K562 (cell line): ENCODE measurements around the gene ZMIZ1. TPM values are rescaled to one million over a fixed set of nuclear protein-coding genes. Genes with fewer than 3 reads are reported as not detected.

Experiments used
- ATF3 ChIP-seq, 2 experiments: fragments of 450-650 bp in 1 of 2; sonication (generic) in 1 of 2; formaldehyde crosslinking in 1 of 2; IDR thresholded peaks in 1 of 2; conservative IDR thresholded peaks in 1 of 2; 2 replicates each; pipeline versions ENCODE4 v1.6.1 to v1.8.1; 2016 to 2023; ENCODE audit warnings: mild to moderate bottlenecking in 2 of 2, moderate library complexity in 2 of 2, inconsistent platforms in 1 of 2, missing genetic modification reagents in 1 of 2
- CTCF ChIP-seq, 3 experiments: IDR thresholded peaks in 2 of 3; conservative IDR thresholded peaks in 1 of 3; 2 replicates each; pipeline ENCODE4 v1.5.1; 2011 to 2012; ENCODE audit warnings: low read length in 3 of 3, mild to moderate bottlenecking in 3 of 3, control low read depth in 2 of 3, improper control_type of control experiment in 1 of 3, inconsistent platforms in 1 of 3, low read depth in 1 of 3, mixed read lengths in 1 of 3, moderate library complexity in 1 of 3; ENCODE audit not compliant: insufficient read depth in 2 of 3
- DMBX1 ChIP-seq: fragments of 250-450 bp; sonication (Bioruptor Pico); IDR thresholded peaks from 2 replicates; pipeline ENCODE4 v1.8.0; 2022; ENCODE audit warnings: inconsistent platforms, mild to moderate bottlenecking, moderate library complexity, borderline replicate concordance
- DNMT1 ChIP-seq: fragments of 450-650 bp; IDR thresholded peaks from 2 replicates; pipeline ENCODE4 v1.6.1; 2016; ENCODE audit warnings: antibody characterized with exemption, mild to moderate bottlenecking
- DPF2 ChIP-seq: fragments of 450-650 bp; IDR thresholded peaks from 2 replicates; pipeline ENCODE4 v1.6.1; 2016
- ETV1 ChIP-seq: fragments of 450-650 bp; conservative IDR thresholded peaks from 2 replicates; pipeline ENCODE4 v1.6.1; 2016; ENCODE audit warnings: missing genetic modification characterization, control low read depth, low read depth, missing compliant biosample characterization
- HMG20B ChIP-seq: fragments of 250-450 bp; sonication (Bioruptor Pico); IDR thresholded peaks from 2 replicates; pipeline ENCODE4 v1.5.0; 2021; ENCODE audit warnings: mild to moderate bottlenecking
- HNRNPL ChIP-seq: fragments of 200-400 bp; formaldehyde crosslinking; IDR thresholded peaks from 2 replicates; pipeline ENCODE4 v1.6.1; 2017; ENCODE audit warnings: low read depth, mild to moderate bottlenecking, low read length
- KDM1A ChIP-seq, 2 experiments: fragments of 450-650 bp; IDR thresholded peaks; 2 replicates each; pipeline ENCODE4 v1.6.1; 2016; ENCODE audit warnings: mild to moderate bottlenecking in 2 of 2
- NFE2 ChIP-seq: IDR thresholded peaks from 2 replicates; pipeline ENCODE4 v1.6.1; 2014; ENCODE audit warnings: antibody characterized with exemption, low read depth
- NFIX ChIP-seq: fragments of 250-450 bp; sonication (Bioruptor Pico); IDR thresholded peaks from 2 replicates; pipeline ENCODE4 v1.4.0; 2020; ENCODE audit warnings: low read depth, mild to moderate bottlenecking, moderate library complexity
- NR2C1 ChIP-seq, 2 experiments: fragments of 450-650 bp; IDR thresholded peaks; 2 replicates each; pipeline ENCODE4 v1.6.1; 2017; ENCODE audit warnings: mild to moderate bottlenecking in 2 of 2, antibody characterized with exemption in 1 of 2, inconsistent platforms in 1 of 2, missing compliant biosample characterization in 1 of 2, missing genetic modification characterization in 1 of 2
- NR3C1 ChIP-seq: sonication (generic); formaldehyde crosslinking; IDR thresholded peaks from 2 replicates; pipeline ENCODE4 v1.8.1; 2022; ENCODE audit warnings: missing genetic modification reagents
- PBX2 ChIP-seq, 2 experiments: IDR thresholded peaks in 1 of 2; conservative IDR thresholded peaks in 1 of 2; 2 replicates each; pipeline ENCODE4 v1.6.1; 2016; ENCODE audit warnings: low read depth in 2 of 2, mild to moderate bottlenecking in 1 of 2, missing compliant biosample characterization in 1 of 2, missing genetic modification characterization in 1 of 2, moderate library complexity in 1 of 2
- SMARCE1 ChIP-seq: fragments of 450-650 bp; IDR thresholded peaks from 2 replicates; pipeline ENCODE4 v1.7.1; 2016; ENCODE audit warnings: mild to moderate bottlenecking
- SRF ChIP-seq, 2 experiments: fragments of 250-450, 450-650 bp in 1 of 2; sonication (Bioruptor Pico) in 1 of 2; sonication (generic) in 1 of 2; formaldehyde crosslinking; IDR thresholded peaks; 2 replicates each; pipeline versions ENCODE4 v1.5.0 to v1.5.1; 2020 to 2022; ENCODE audit warnings: mild to moderate bottlenecking in 1 of 2, missing genetic modification reagents in 1 of 2
- TCF3 ChIP-seq: sonication (generic); formaldehyde crosslinking; IDR thresholded peaks from 2 replicates; pipeline ENCODE4 v1.4.0; 2020; ENCODE audit warnings: mild to moderate bottlenecking, missing genetic modification reagents
- ZKSCAN8 ChIP-seq: fragments of 200-800 bp; sonication (Bioruptor generic); IDR thresholded peaks from 2 replicates; pipeline ENCODE4 v1.6.1; 2016; ENCODE audit warnings: missing genetic modification characterization, missing compliant biosample characterization
- ZNF507 ChIP-seq: conservative IDR thresholded peaks from 2 replicates; pipeline ENCODE4 v1.6.1; 2017; ENCODE audit warnings: missing genetic modification characterization, missing compliant biosample characterization
- polyA plus RNA-seq, 8 experiments: library from polyadenylated mRNA; depleted of rRNA in 4 of 8; stranded (reverse) in 5 of 8; unstranded in 3 of 8; fragments of >200 nt; fragmentation: Nextera tagmentation in 2 of 8; fragmentation: Illumina TruSeq in 1 of 8; extraction: Ambion mirVana in 2 of 8; extraction: Trizol in 1 of 8; gene quantifications; 2 replicates each; pipeline versions ENCODE4 v1.2.1 to v1.2.3, GENCODE V29; 2011 to 2014; ENCODE audit warnings: inconsistent platforms in 1 of 8, missing spikeins in 1 of 8
- total RNA-seq, 7 experiments: library from RNA; depleted of rRNA in 6 of 7; stranded (reverse); fragments of >200 nt in 6 of 7; fragmentation: Illumina TruSeq in 2 of 7; extraction: Trizol in 2 of 7; gene quantifications; 2 replicates each; pipeline versions ENCODE4 v1.2.1 to v1.2.3, GENCODE V29; 2011 to 2021; ENCODE audit warnings: low replicate concordance in 1 of 7

The ZMIZ1 gene
- total and polyA plus RNA-seq, 9 of the 15 experiments (the other 6 are each of a cell fraction or from before 2014, with no cell fraction given): 1.0 to 37.3 (median 4.3) TPM

- no peak for TF ChIP-seq PBX2 (CRISPR knock-in tag; IDR thresholded peaks at IDR 0.05; ENCODE audit: low read depth)
- peak; percentile 64 for TF ChIP-seq PBX2 (tag; conservative IDR thresholded peaks at IDR 0.05; ENCODE audit: low read depth)
- no peak for TF ChIP-seq HNRNPL
- TF ChIP-seq NR2C1 (IDR thresholded peaks at IDR 0.05): peak; percentile 18; the same call in 1 of the 2 replicates
- TF ChIP-seq NR2C1 (tag; IDR thresholded peaks at IDR 0.05): peak; percentile 48
- peak; percentile 79 for TF ChIP-seq DPF2
- peak; percentile 75; the same call in 1 of the 2 replicates for TF ChIP-seq SMARCE1
- 0 out of 6 replicates have a peak, but pooled peaks of 1 of the 3 experiments have one; percentile 5 for TF ChIP-seq CTCF (IDR thresholded peaks at IDR 0.05 in 2 of 3, conservative IDR thresholded peaks at IDR 0.05 in 1 of 3; ENCODE audit: insufficient read depth in 2 of 3, low read depth in 1 of 3, low read length in 3 of 3)
- TF ChIP-seq ZKSCAN8 (CRISPR knock-in tag): no peak
- TF ChIP-seq ATF3 (IDR thresholded peaks at IDR 0.05): peak; percentile 82
- TF ChIP-seq ATF3 (CRISPR knock-in tag; conservative IDR thresholded peaks at IDR 0.05): no peak
- TF ChIP-seq ETV1: peak; percentile 81
- TF ChIP-seq NR3C1 (CRISPR knock-in tag): no peak
- TF ChIP-seq ZNF507 (tag): no peak
- no peak for TF ChIP-seq HMG20B (CRISPR knock-in tag)
- no peak for TF ChIP-seq TCF3 (CRISPR knock-in tag)
- peak; percentile 74 to 76; a peak in 2 of 4 replicates for TF ChIP-seq KDM1A (IDR thresholded peaks at IDR 0.05)
- 0 out of 2 replicates have a peak, but pooled peaks have one; percentile 4 for TF ChIP-seq NFE2
- 0 out of 2 replicates have a peak, but pooled peaks have one; percentile 39 for TF ChIP-seq DMBX1 (CRISPR knock-in tag)
- TF ChIP-seq NFIX: 0 out of 2 replicates have a peak, but pooled peaks have one; percentile 11
- TF ChIP-seq DNMT1: no peak
- no peak for TF ChIP-seq SRF (CRISPR knock-in tag; IDR thresholded peaks at IDR 0.05)
These were observed 60.7 kb downstream of the ZMIZ1 start (continued) for GRCh38 chr10:79129361-79129997.
